SJSA1 (cell line): ENCODE results near the gene CEP164. TPM values are rescaled to one million over a fixed set of nuclear protein-coding genes. Genes with fewer than 3 reads are reported as not detected.
A peak's percentile ranks its signal among the peaks of the same experiment; 100 is the strongest.
"Not testable (repeated sequence)": the region's sequence is repeated elsewhere in the genome, so short reads cannot be mapped to it uniquely, and the experiment has no call there.

ENCODE experiments used
- DNase-seq, 2 experiments: peaks; one replicate each; pipeline ENCODE4 v3.0.0-alpha.2; 2015 to 2020; ENCODE audit warnings: low spot score in 2 of 2, low read depth in 1 of 2
- H3K27ac ChIP-seq: fragments of 250-450 bp; sonication (Bioruptor Pico); 2 replicates; pipeline ENCODE4 v1.5.1; 2020; ENCODE audit warnings: mild to moderate bottlenecking, moderate library complexity
- H3K27me3 ChIP-seq: fragments of 250-450 bp; sonication (Bioruptor Pico); replicated peaks from 2 replicates; pipeline ENCODE4 v1.5.1; 2020; ENCODE audit warnings: mild to moderate bottlenecking, moderate library complexity
- H3K36me3 ChIP-seq: fragments of 250-450 bp; sonication (Bioruptor Pico); 2 replicates; pipeline ENCODE4 v1.5.1; 2020; ENCODE audit warnings: mild to moderate bottlenecking
- H3K4me1 ChIP-seq: fragments of 250-450 bp; sonication (Bioruptor Pico); replicated peaks from 2 replicates; pipeline ENCODE4 v1.6.1; 2021; ENCODE audit warnings: mild to moderate bottlenecking
- H3K4me3 ChIP-seq: fragments of 250-450 bp; sonication (Bioruptor Pico); 2 replicates; pipeline ENCODE4 v1.5.1; 2020; ENCODE audit warnings: mild to moderate bottlenecking
- H3K9me3 ChIP-seq: fragments of 250-450 bp; sonication (Bioruptor Pico); replicated peaks from 2 replicates; pipeline ENCODE4 v1.5.1; 2020; ENCODE audit warnings: mild to moderate bottlenecking
- total RNA-seq: library from RNA; depleted of rRNA; stranded (reverse); fragments of >200 nt; shearing (Covaris generic); gene quantifications from 2 replicates; pipeline ENCODE4 v1.2.3, GENCODE V29; 2014

Gene CEP164
- total RNA-seq, 1 experiment from 2014 or later = 24.8 TPM

DNA sequence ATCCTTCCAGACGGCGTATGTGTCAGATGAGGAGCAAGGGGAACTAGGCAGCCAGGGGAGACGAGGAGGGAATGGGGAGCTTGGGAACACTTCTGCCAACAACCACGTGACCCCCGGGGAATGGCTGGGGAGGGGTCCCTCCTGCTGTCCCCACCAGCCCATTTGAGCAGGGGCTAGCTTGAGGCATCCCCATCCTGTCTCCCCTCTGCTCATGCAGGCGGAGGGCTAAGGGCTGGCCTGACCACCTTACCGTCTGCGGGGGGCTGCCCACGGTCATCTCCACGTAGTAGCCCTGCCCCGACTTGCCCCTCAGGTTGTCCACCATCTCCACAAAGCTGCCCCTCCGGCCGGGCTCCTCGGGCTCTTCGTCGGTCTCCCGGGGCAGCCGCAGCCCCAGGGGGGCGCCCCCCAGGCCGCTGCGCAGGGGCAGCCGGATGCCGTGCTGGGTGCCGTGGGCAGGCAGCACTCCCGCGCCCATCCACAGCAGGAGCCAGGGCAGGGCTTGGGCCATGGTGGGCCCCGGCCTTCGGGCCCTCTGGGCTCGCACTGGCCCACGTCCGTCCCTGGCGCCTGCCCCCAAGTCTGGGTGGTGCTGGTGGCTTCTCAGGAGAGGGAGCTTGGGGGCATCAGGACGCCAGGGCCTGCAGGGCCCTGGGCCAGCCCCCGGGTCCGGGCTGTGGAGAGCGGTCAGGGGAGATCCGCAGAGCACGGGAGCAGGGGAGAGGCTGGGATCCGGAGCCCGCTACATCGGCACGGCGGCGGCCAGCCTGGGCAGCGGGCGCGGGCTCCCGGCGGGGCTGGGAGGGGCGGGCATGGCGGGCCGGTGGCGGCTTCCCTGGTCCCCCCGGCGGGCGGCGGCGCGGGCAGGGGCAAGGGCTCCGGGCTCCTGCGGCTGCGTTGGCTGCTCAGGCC is 12.1 kb upstream of the CEP164 start:
- Histone ChIP-seq H3K27ac (no peak overlapping the region; the same call in 1 of the 2 replicates), H3K4me1 (peaks cover 6% of the 10 kb centered on the region), H3K27me3 (no peaks in the 10 kb centered on the region), H3K36me3 (no peaks in the 10 kb centered on the region), H3K9me3 (no peaks in the 10 kb centered on the region), H3K4me3 (peak overlapping the region; percentile 71)
- peak; percentile 23 to 37 for DNase-seq

DNA sequence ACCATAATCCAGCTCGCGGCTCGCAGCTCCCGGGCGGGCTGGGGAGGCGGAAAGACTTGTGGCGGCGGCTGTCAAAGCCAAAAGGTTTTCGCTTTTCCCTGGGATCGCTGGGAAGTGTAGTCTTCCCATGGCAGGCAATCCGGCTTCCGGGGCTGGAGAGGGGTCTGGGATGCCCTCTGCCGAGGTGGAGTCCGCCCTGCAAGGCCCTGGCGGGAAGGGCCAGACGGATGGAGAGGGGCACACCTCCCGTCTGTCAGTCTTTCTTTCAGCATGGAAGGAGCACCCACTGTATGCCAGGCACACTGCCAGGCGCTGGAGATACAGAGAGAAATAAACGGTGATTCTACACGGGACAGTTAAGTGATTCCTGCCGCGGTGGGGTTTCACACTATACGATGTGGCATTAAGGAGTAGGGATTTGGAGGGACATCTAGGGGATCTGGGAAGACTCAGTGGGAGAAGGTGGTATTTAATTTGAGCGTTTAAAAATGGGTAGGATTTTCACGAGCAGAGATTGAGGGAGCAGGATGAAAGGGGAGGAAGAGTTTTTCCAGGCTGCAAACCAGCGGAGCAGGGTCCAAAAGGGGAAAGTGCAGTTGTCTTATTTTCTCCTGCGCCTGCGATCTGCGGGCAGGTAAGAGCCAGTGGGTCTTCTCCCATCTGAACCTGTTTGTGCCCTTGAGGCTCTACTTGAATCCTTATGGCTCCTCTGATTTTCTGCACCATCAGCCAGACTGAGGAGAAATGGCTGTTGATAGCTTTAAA is 11.3 kb upstream of the CEP164 start, which contains the start of gene BACE1:
Gene BACE1 (minus strand): TSS at position 60 of the 765 bp plus-strand sequence. CDS start 461 bp downstream, outside the sequence.
- H3K4me3 ChIP-seq = peak within 1 kb of the TSS; percentile 71
- peak; percentile 65 to 84 for DNase-seq
- no peaks in the 10 kb centered on the region for H3K36me3 ChIP-seq
- H3K9me3 ChIP-seq = no peaks in the 10 kb centered on the region
- no peaks in the 10 kb centered on the region for H3K27me3 ChIP-seq
- H3K27ac ChIP-seq = no peak within 1 kb of the TSS; the same call in 1 of the 2 replicates
- H3K4me1 ChIP-seq = peaks cover 6% of the 10 kb centered on the region

DNA sequence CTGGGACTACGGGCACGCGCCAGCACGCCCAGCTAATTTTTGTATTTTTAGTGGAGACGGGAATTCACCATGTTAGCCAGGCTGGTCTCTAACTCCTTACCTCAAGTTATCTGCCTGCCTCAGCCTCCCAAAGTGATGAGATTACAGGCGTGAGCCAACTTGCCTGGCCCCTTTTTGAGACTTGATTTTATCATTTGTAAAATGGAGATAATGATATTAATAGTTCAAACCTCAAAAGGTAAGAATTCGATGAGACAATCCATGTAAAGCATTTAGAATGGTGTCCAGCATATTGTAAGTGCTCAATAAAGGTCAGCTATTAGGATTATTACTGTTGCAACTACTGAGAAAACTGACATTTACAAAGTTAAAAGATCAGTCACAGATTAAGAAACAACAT is 8.9 kb upstream of the CEP164 start:
- Histone ChIP-seq H3K27me3 (no peaks in the 10 kb centered on the region), H3K4me3 (no peak overlapping the region), H3K9me3 (no peaks in the 10 kb centered on the region), H3K36me3 (no peaks in the 10 kb centered on the region), H3K4me1 (peaks cover 6% of the 10 kb centered on the region), H3K27ac (no peak overlapping the region)
- DNase-seq = no peak

DNA sequence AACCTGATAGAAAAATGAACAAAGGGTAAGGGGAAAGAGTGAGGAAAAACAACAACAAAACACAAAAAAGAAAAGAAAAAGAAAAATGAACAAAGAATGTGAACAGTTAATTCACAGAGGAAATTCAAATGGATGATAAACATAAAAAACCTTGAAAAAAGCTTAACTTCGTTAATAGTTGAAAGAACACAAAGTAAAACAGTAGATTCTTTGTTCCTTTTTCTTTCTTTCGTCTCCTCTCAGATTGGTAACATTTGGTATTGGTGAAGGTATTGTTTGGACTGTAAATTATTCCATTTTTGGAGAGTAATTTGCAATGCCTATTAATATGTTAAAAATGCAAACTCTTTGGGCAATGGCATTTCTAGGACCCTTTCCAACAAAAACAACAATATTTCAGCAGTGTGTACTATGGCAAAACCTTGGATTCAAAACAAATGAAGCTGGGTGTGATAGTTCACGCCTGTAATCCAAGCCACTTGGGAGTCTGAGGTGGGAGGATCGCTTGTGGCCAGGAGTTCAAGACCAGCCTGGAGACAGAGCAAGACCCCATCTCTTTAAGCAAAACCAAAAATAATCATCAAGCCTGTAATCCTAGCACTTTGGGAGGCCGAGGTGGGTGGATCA is 8.3 kb upstream of the CEP164 start:
- DNase-seq = peak in 1 of 2 experiments; percentile 4
- Histone ChIP-seq H3K27ac (no peak overlapping the region), H3K4me3 (no peak overlapping the region), H3K36me3 (no peaks in the 10 kb centered on the region), H3K9me3 (no peaks in the 10 kb centered on the region), H3K4me1 (peaks cover 6% of the 10 kb centered on the region), H3K27me3 (no peaks in the 10 kb centered on the region)

DNA sequence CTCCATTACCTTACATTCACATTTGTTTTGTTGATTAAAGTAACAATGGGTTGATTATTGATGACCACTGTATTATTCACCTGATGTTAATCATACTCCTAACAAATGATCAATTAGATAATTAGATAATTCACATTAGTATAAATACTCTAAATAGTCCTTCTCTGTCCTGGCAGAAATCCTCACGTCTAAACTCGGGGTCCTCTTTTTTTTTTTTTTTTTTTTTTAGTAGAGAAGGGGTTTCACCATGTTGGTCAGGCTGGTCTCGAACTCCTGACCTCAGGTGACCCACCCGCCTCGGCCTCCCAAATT is 443 bp upstream of the CEP164 start:
- H3K4me1 ChIP-seq, H3K9me3 ChIP-seq, H3K27me3 ChIP-seq, H3K36me3 ChIP-seq: not testable (repeated sequence)
- peak in 1 of 2 experiments; percentile 2 for DNase-seq
- Histone ChIP-seq H3K27ac (peak overlapping the region; percentile 86), H3K4me3 (peak overlapping the region; percentile 63)

DNA sequence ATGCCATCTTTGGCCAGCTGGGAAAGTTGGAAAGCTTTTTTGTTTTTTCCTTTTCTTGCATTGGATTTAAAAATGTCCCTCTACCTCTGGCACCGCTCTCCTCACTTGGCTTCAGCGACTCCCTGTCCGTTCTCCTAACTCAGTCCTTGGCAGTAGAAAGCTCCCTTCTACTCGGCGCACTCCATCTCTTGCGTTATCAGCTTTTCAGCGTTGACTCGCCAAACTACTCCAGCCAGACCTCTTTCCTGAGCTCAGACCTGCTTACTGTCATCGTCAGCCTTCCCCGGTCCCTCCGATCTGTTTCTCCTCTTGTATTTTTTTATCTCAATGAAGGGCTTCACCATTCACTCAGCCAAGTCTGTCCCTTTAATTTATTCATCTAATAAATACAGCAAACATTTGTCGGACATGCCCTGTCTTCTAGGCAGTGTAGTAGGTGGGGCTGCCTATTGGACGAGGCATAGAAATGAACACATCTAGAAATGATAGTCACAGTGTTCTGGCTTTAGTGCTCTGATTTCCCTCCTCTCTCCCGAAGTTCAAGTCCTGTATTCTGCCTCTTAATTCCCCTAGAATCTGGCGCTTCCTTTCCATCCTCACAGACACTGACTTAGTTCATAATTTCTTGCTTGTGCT is 839 bp downstream of the CEP164 start:
- 0 out of 2 replicates have a peak, but pooled peaks cover 6% of the 10 kb centered on the region for H3K4me1 ChIP-seq
- DNase-seq = no peak
- H3K4me3 ChIP-seq = peak overlapping the region; percentile 63
- H3K9me3 ChIP-seq = no peaks in the 10 kb centered on the region
- no peaks in the 10 kb centered on the region for H3K36me3 ChIP-seq
- H3K27me3 ChIP-seq = no peaks in the 10 kb centered on the region
- H3K27ac ChIP-seq = peak overlapping the region; percentile 86

DNA sequence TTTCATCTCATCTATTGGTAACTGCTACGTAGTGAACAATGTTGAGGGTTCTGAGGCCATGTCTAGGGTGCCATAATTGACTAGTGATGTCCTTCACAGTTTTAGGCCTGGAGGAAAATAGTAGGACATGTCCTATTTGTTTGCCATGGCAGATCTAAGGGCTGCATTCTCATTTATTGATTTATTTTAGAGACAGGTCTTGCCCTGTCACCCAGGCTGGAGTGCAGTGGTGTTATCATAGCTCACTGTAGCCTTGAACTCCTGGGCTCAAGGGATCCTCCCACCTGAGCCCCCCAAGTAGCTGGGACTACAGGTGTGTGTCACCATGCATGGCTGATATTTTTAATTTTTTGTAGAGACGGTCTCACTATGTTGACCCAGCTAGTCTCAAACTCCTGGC is 5.2 kb downstream of the CEP164 start:
- Histone ChIP-seq H3K27ac (no peak overlapping the region), H3K4me3 (no peak overlapping the region), H3K4me1 (0 out of 2 replicates have a peak, but pooled peaks cover 6% of the 10 kb centered on the region), H3K36me3 (no peaks in the 10 kb centered on the region), H3K27me3 (no peaks in the 10 kb centered on the region), H3K9me3 (no peaks in the 10 kb centered on the region)
- DNase-seq = no peak

DNA sequence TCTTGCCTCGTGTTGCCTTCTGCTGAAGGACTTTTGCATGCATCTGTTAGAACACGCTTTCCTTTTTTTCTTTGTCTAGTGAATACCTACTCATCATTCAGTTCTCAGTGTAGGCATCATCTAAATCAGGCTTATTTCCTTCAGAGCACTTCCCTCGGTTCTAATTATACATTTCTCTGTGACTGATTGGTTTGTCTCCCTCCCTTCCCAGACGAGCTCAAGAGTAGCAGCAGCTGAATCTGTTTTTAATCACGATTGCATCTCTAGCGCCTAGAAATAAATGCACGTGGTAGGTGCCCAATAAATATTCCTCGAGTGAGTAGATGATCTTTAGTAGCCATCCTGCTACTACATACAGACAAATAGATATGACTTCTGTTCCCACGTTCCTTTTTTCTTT is 6.3 kb downstream of the CEP164 start:
- H3K4me1 ChIP-seq = 0 out of 2 replicates have a peak, but pooled peaks cover 4% of the 10 kb centered on the region
- DNase-seq = no peak
- H3K27me3 ChIP-seq = no peaks in the 10 kb centered on the region
- H3K27ac ChIP-seq = no peak overlapping the region
- no peak overlapping the region for H3K4me3 ChIP-seq
- no peaks in the 10 kb centered on the region for H3K9me3 ChIP-seq
- no peaks in the 10 kb centered on the region for H3K36me3 ChIP-seq

DNA sequence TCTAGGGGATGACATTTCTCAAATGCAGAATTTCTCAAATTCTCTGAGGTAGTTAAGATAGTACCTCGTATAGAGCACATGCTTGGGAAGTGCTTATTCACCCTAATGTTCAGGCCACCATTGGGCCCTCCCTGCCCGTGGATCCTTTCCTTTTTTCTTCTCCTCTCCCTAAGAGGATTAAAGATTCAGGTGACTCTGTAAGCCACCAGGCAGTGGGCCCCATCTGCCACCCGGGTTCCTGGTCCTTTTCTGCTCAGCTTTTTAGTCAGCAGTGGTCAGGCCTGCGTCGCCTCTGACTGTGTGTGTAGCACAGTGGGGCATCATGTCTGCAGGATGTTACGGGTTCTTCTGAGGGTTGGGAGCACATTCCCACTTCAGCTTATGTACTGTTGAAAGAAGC is 7.2 kb downstream of the CEP164 start:
- H3K27me3 ChIP-seq = no peaks in the 10 kb centered on the region
- no peak for DNase-seq
- H3K36me3 ChIP-seq = no peaks in the 10 kb centered on the region
- no peaks in the 10 kb centered on the region for H3K4me1 ChIP-seq
- no peaks in the 10 kb centered on the region for H3K9me3 ChIP-seq
- no peak overlapping the region for H3K4me3 ChIP-seq
- H3K27ac ChIP-seq = no peak overlapping the region

DNA sequence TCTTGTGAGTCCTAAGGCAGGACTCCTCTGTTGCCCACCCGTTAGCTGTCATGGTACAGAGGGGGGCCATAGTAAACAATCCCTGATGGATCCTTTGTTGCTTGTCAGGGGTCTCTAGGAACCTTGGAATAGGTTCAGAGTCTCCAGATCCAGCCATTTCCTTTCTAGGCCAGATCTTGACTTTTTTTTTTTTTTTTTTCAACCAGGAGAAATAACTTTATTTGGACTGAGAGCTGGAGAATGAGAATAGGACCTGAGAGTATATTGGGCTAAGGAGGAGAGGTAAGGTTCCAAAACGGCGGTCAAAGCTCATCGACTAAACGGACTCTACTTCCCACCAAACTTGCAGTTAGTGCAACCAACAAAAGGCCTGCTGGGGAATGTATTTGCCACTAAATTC is 7.7 kb downstream of the CEP164 start:
- no peak for DNase-seq
- H3K27me3 ChIP-seq = no peaks in the 10 kb centered on the region
- peaks cover 3% of the 10 kb centered on the region; the same call in 1 of the 2 replicates for H3K36me3 ChIP-seq

DNA sequence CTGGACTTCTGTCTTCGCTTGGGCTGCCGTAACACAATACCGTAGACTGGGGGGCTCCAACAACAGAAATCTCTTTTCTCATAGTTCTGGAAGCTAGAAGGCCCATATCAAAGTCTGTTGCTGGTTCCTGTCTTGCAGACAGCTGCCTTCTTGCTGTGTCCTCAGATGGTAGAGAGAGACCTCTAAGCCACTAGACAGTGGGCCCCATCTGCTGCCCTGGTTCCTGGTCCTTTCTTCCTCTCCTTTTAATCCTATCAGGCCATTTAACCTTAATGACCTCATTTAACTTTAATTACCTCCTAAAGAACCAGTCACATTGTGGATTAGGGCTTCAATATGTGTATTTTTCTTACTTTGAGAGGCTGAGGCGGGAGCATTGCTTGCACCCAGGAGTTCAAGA is 9.4 kb downstream of the CEP164 start:
- DNase-seq = no peak
- no peaks in the 10 kb centered on the region for H3K4me1 ChIP-seq
- no peak overlapping the region for H3K27ac ChIP-seq
- H3K27me3 ChIP-seq = no peaks in the 10 kb centered on the region
- H3K9me3 ChIP-seq = no peaks in the 10 kb centered on the region
- peaks cover 5% of the 10 kb centered on the region; the same call in 1 of the 2 replicates for H3K36me3 ChIP-seq
- no peak overlapping the region for H3K4me3 ChIP-seq

More for the DNA sequence above, 7.7 kb downstream of the CEP164 start:
- H3K4me3 ChIP-seq = no peak overlapping the region
- no peaks in the 10 kb centered on the region for H3K9me3 ChIP-seq
- no peaks in the 10 kb centered on the region for H3K4me1 ChIP-seq
- H3K27ac ChIP-seq = no peak overlapping the region

DNA sequence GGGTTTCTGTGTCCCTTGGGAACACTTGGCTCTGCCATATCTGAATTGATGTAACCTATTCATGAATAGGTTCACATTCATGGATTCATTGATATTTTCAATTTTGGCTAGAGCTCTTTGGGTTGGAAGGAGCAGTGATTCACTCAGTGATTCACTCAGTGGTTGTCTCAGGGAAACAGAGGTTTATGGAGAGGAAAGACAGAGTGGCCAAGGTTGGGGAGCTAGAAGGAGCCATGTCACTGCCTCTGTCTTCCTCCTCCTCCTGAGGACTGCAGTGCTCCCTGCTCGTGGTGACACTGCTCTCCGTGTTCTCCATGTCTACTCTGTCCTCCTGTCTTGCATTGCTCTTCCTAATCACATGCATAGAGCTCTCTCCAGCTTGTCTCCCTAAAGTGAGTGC is 17.4 kb downstream of the CEP164 start:
- Histone ChIP-seq H3K36me3 (peaks cover 4% of the 10 kb centered on the region; the same call in 1 of the 2 replicates), H3K4me3 (no peak overlapping the region), H3K9me3 (no peaks in the 10 kb centered on the region), H3K27me3 (no peaks in the 10 kb centered on the region), H3K27ac (no peak overlapping the region), H3K4me1 (no peaks in the 10 kb centered on the region)
- no peak for DNase-seq

DNA sequence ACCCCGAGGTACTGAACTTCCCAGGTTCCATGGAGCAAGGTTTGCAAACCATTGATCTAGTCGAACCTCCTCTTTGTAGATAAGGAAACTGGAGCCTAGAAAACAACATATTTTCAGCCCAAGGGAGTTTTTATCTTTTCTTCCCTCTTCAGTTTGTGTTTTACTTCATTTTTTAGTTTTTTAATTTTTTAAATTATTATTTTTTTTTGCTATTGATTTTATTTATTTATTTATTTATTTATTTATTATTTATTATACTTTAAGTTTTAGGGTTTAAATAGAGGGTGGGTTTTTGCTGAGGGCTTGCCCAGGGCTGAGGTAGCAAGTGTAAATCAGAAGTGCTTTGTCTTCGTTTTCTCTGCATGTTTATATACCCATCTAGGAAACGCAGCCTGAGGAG is 26.9 kb downstream of the CEP164 start:
- H3K9me3 ChIP-seq = no peaks in the 10 kb centered on the region
- no peaks in the 10 kb centered on the region for H3K4me1 ChIP-seq
- no peak overlapping the region for H3K27ac ChIP-seq
- peaks cover 8% of the 10 kb centered on the region for H3K36me3 ChIP-seq
- H3K4me3 ChIP-seq = no peak overlapping the region
- H3K27me3 ChIP-seq = no peaks in the 10 kb centered on the region
- no peak for DNase-seq
